H4 (cell line): ENCODE measurements around the gene SORL1. TPM values are rescaled to one million over a fixed set of nuclear protein-coding genes. Genes with fewer than 3 reads are reported as not detected.
"Not testable (repeated sequence)": the region's sequence is repeated elsewhere in the genome, so short reads cannot be mapped to it uniquely, and the experiment has no call there.

ENCODE experiments used
- DNase-seq: peaks from one replicate; pipeline ENCODE4 v3.0.0-alpha.2; 2015; ENCODE audit warnings: low spot score
- total RNA-seq: library from RNA; depleted of rRNA; stranded (reverse); fragments of >200 nt; shearing (Covaris generic); gene quantifications from 2 replicates; pipeline ENCODE4 v1.2.3, GENCODE V29; 2014

Gene SORL1
- total RNA-seq, 1 experiment from 2014 or later, result 3.6 TPM

- no peak for DNase-seq
These were observed 109.6 kb downstream of the SORL1 start for GRCh38 chr11:121561716-121562115.

GRCh38 chr11:121563003-121563402, 110.9 kb downstream of the SORL1 start:
- no peak for DNase-seq

GRCh38 chr11:121563900-121564822, 112.0 kb downstream of the SORL1 start:
- no peak for DNase-seq

GRCh38 chr11:121564948-121565684, 113.0 kb downstream of the SORL1 start:
- DNase-seq, result no peak

- no peak for DNase-seq
These were observed 114.4 kb downstream of the SORL1 start for GRCh38 chr11:121566279-121567168.

GRCh38 chr11:121567995-121568394, 115.9 kb downstream of the SORL1 start:
- no peak for DNase-seq

DNA sequence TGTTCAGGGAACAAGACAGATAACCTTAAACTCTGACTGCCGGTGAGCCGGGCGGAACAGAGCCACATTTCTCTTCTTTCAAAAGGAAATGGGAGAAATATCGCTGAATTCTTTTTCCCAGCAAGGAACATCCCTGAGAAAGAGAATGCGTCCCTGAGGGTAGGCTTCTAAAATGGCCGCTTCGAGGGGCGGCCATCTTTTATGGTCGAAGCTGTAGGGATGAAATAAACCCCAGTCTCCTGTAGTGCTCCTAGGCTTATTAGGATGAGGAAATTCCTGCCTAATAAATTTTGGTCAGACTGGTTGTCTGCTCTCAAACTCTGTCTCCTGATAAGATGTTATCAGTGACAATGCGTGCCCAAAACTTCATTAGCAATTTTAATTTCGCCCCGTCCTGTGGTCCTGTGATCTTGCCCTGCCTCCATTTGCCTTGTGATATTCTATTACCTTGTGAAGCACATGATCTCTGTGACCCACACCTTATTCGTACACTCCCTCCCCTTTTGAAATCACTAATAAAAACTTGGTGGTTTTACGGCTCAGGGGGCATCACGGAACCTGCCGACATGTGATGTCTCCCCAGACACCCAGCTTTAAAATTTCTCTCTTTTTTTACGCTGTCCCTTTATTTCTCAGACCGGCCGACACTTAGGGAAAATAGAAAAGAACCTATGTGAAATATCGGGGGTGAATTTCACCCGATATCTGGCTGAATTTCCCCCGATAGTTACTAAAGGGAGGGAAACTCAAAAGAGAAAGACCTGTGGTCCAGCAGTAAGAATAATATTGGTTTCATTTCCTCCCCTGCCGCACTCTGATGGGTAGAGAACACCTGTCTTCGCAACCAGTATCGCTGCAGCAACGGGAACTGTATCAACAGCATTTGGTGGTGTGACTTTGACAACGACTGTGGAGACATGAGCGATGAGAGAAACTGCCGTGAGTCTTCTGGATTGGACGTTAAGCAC, 117.5 kb downstream of the SORL1 start:
- DNase-seq, result not testable (repeated sequence)

- no peak for DNase-seq
These were observed 118.3 kb downstream of the SORL1 start for GRCh38 chr11:121570453-121570852.

- DNase-seq, result no peak
These were observed 119.4 kb downstream of the SORL1 start for GRCh38 chr11:121571506-121571905.

DNA sequence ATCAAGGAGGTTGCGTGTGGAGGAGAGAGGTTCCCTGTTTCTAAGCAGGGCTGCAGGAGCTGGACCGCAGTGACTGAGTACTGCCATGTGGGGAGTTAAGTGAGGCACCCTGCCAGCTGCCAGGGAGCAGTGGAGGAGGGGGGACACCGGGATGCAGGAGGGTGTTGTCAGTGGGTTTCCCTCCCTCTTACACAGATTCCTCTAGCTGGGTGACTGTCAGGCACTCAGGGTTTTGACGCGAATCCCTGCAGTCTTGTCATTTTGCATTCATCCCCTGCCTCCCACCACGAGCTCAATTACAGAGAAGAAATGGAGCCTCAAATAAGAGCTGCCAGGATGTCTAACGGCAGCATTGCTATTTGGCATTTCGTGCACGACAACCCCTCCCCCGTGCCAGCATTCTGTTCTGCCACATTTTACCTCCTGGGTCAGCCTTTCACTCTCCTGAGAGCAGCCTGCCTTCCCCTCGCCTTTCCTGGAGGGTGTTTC, 120.5 kb downstream of the SORL1 start:
- DNase-seq, result no peak

DNA sequence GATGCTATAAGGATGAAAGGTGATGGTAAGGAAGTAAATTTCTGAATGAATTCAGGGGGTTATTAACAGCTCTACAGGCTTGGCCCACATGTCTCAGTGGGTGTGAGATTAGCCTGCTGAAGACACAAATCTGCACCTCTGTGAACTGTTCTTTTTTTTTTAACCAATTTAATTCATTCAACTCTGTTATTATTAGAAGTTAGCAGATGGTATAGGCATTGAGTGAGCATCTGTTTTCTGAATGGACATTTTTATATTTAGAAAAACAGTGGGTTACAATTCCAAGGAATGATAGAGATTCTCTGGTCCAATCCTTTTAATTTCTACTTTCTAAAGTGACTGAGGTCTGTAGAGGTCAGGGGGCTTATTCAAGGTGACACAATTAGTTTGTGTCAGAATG, 122.7 kb downstream of the SORL1 start:
- no peak for DNase-seq

GRCh38 chr11:121575250-121575962, 123.3 kb downstream of the SORL1 start:
- DNase-seq, result no peak

GRCh38 chr11:121575963-121576290, 123.8 kb downstream of the SORL1 start:
- DNase-seq, result no peak

GRCh38 chr11:121576531-121576930, 124.4 kb downstream of the SORL1 start:
- no peak for DNase-seq

- DNase-seq, result no peak
These were observed 125.2 kb downstream of the SORL1 start for GRCh38 chr11:121577106-121577848.

DNA sequence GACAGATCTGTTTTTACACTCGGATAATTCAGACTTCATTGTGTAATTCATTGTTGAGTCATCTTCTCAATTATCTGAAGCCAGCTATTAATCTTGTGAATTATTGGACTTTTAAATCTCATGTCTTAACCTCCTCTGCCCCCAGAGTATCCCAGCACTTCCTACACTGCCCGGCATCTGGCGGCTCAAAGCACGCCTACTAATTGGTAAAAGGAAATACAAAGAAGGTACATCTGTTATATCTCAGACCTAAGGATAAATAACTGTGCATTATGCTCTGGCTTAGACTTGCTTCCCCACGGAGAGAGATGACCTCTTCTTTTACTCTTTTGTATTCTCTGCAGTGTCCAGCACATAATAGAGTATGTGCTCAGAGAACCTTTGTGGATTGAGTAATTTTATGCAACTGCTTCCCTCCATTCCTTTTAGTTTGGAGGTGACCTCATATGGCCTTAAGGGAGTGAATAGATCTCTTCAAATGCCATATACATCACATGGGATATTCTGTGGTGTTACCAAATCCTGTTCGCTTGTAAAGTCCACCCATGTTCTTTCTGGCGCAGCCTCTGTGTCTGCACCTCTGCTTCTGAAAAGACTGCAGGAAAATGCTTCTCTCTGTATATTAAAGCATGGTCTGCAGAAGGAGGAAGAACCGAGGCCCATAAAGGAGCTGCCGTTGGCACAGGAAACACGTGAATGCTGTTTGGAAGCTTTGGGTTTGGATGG, 126.3 kb downstream of the SORL1 start:
- no peak for DNase-seq

GRCh38 chr11:121580154-121580553, 128.0 kb downstream of the SORL1 start:
- DNase-seq, result no peak

GRCh38 chr11:121581607-121582006, 129.5 kb downstream of the SORL1 start:
- DNase-seq, result no peak

DNA sequence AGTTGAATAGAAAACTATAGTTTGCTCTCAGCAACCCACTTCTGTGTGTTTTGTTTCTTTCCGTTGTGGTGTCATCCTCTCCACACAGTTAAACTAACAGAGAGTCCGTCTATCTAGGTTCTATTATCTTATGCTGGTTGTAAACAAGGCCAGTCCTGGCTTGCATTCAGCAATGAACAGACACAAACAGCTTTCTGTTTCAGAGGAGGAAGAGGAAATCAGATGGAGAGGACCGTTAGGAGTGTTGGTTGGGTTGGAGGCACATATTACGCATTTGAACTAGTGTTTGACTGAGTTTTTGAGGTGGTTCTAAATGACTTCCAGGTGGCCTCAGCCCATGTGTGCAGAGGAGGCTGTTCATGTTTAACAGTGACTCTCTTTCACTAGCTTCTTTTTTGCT, 130.2 kb downstream of the SORL1 start:
- no peak for DNase-seq
